GM18517 (cell line): Measurements from ENCODE around the gene IQCH.

Experiments
- ATAC-seq: cut with Tn5 transposase; IDR thresholded peaks from one replicate; pipeline ENCODE4 v1.9.1; 2021; ENCODE audit warnings: mild to moderate bottlenecking, moderate library complexity; ENCODE audit not compliant: unreplicated experiment

The IQCH gene

DNA sequence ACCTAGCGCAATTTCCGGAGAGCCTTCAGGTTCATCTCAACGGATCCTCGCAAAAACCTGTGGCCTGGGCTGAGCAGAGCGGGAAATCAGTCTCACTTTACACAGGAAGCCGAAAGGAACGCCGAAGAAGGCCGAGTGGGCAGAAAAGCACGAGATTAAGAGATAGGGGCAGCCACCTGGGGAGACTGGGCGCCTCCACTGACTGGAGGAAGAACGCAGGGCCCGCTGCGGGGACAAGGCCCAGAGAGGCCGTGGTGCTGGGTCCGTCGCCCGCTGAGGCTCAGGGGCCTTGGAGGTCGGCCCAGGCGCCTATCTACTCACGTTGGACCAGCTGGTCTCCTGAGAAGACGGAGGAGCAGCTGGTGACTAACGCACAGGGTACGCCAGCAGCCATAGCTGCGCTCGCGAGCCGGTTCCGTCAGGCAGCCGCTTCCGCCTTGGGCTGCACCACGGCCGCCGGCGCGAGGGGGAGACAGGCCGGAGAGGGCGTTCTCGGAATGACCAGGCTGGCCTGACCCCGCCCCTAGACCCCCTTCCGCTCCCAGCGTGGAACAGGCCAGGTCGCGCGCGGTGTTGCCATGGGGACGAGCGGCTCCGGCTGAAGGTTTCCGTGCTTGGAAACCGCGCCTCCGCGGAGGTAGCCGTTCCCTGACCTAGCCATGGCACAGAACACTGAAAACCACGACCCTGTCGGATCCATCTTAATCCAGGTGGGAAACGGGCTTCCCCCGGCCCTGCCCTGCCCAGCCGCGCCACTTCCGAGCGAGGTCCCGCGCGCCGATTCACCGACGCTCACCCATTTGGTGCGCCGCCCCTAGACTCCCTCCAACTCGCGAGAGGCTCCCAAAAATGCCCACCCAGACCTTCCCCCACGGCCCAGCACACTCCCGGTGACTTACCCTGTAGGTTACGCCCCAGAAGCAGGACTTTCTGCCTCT is at the start of gene IQCH, which contains the start of gene AAGAB:
IQCH (plus strand) TSS at position 549 of the 938 bp plus-strand sequence; CDS start at position 660, 111 bp downstream.
AAGAB (minus strand) TSS at position 424 of the 938 bp plus-strand sequence; CDS start at position 394, 30 bp downstream.
- peak; percentile 95 for ATAC-seq

DNA sequence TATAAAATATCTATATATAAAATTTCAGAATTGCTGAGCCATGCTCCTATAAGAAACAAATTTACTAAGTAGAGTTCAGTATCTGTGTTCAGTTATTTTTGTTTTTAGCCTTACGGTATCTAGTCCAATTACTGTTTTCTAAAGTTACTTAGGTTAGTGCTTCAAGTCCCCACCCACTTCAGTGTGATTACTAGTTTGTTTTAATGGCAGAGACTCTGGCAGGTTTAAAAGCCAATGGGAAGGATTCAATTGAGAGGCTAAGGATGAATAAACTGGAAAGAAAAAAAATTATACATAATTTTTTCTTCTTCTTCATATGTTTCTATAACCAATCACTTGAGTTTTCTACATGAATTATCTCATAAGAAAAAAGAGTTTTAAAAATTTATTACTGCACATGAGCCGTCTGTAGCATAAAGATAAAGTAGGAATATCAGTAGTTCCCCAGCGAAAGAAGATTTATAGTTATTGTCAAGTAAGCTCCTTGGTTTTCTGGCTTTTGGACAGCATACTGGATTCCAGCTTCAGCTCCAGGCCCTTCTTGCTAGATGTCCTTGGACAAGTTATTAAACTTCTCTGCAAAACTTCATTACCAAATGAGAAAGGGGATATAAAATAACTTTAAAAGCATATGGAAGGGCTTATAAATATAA is 46.9 kb upstream of the IQCH start:
- ATAC-seq, result no peak

DNA sequence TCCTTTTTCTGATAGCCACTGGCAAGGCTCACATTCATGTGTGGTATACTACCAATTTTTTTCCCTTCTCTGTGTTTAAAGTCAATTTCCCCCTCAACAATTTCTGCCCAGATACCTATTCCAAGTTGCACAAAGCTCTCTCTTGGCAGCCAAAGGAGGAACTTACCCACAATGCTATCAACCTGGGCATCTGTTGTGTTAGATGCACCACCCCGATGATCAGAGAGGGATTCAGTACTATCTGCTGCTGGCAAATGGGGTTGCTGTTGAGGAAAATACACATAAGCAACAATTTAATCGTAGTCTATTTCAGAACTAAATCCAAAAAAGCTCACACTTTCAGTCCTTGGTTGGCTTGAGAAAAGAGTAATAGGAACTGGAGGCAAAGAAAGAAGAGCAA is 46.2 kb upstream of the IQCH start:
- ATAC-seq, result no peak

DNA sequence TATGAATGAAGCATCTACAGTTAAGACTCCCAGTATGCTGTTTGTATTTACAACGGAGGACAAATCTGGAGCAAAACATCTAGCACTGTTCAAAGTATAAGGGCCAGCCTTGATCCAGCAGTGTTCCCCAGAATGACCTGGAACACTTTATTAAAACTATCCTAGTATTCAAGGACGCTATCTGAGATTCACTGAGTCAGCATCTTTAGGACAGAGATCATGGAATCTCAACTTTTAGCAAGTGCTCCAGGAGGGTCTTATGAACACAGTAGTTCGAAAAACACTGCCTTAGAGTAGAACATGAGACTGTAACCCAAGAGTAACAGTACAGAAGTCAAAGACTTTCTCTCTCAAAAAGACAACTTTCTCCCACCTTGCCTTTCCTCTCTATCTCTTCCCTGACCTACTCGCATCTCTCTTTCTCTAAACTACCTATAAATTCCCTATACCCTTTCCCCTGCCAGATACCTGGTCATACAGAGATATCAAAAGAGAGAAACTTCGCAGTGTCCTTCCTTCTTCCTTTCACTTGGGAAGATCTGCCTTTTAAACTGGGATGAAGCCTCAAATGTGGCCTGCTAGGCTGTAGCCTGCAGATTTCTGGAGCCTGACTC is 43.9 kb upstream of the IQCH start:
- ATAC-seq, result no peak

DNA sequence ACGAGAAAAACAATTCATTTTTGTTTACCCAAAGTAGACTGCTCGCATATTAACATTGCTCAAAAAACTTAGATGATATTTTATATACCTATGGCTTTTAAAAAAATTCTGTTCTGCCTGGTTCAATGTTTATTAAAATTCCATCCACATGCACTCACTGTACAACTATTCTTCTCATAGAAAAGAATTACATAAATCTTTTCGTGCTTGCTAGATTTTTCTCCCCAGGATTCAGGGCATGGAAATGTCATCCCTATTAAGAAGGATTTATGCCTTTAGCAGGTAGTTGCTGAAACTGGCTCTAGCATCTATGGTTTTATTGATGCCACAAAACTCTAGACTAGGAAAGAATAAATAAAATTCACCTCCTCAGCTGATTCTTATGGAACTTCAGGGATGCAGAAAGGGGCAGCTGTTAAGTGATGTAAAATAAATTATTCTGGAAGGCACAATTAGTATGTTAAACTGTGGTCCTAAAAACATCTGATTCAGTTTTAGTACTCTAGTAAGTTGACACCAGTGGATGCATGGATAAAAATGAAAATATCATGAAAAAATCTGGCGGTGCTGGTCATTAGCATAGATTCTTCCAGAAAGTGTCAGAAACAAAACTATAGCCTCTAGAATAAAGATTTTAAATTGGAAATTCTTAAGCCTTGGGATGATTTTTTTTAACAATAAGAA is 41.8 kb upstream of the IQCH start:
- no peak for ATAC-seq

DNA sequence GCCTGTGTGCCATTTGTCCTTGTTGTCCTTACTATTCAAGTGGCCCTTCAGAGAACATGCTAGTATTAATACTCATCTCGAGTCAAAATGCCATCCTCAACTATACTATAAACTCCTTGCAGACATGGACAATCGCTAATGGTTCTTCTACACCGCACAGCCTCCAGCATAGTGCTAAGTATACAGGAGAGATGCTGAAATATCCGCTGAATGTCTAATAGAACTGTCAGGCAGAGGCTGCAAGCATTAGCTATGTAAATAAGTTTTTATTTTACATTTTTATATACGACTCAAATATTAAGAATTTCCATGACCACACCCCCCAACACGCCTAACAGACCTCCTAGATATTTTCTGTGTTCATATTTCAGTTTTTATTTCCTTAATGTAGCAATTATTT is 39.5 kb upstream of the IQCH start:
- no peak for ATAC-seq

DNA sequence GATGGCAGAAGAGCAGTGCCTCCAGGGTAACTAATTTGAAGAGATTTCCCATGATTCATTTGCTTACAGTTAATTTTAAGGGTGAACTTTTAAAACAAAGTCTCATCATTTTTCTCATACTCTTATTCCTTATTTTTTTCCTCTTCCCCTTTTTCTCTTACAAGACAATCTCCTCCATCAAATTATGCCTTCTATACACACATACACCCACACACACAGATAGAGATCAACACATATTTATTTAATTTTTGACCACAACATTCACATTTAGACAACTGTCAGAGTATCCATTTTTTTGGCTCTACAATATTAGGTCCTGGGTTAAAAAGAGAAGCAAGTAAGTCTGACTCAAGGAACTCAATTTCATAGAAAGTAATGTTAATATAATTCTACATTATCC is 37.7 kb upstream of the IQCH start:
- no peak for ATAC-seq

DNA sequence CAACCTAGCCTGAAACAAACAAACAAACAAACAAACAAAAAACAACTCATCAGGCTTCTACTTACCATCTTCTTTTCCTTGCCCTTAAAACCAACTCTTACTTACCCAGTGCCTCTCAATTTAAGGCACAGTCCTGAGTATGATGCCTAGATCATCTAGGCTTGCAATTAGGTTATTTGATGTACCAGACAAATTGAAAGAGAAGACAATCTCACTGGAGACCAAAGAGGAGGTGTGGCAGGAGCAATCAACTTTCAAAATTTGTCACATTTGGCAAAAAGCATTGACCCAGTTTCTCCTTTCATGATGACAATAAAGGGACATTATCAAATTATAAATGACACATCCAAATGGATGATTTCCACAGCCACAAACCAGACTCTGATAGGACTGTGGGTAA is 36.2 kb upstream of the IQCH start:
- no peak for ATAC-seq

DNA sequence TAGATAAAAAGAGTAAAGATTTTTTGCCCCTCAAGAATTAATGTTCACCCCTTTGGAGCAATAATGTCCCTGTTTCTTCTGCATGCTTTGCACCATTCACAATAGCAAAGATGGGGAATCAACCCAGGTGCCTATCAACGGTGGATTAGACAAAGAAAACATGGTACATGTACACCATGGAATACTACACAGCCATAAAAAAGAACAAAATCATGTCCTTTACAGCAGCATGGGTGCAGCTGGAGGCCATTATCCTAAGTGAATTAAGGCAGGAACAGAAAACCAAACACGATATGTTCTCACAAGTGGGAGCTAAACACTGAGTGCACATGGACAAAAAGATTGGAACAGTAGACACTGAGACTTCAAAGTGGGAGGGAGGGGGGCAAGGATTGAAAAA is 35.3 kb upstream of the IQCH start:
- no peak for ATAC-seq

DNA sequence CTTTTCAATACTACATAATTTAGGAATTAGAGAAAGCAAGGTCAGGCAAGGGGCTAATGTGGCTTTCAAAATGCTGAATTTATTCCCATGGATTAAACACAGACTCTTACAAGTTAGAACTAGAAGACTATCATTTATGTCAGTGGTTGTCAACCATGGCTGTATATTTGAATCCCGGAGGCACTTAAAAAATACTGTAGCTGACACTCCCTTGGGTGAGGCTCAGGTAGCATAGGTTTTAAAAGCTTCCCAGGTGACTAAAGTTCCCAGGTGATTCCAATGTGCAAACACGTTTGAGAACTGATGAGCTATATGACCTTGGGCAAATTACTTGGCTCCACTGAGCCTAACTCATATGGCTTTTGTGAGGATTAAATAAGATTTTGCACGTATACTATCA is 29.7 kb upstream of the IQCH start:
- ATAC-seq, result no peak

DNA sequence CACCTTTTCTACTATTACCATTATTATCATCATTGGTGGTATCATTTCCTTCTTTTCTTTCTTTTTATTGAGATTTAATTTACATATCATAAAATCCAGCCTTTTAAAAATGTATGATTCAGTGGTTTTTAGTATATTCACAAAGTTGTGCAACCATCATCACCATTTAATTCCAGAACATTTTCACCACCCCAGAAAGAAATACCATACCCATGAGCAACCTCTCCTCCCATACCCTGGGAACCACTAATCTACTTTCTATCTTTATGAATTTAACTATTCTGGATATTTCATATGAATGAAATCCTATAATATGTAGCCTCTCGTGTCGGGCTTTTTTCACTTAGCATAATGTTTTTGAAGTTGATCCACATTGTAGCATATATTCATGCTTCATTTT is 29.2 kb upstream of the IQCH start:
- no peak for ATAC-seq

DNA sequence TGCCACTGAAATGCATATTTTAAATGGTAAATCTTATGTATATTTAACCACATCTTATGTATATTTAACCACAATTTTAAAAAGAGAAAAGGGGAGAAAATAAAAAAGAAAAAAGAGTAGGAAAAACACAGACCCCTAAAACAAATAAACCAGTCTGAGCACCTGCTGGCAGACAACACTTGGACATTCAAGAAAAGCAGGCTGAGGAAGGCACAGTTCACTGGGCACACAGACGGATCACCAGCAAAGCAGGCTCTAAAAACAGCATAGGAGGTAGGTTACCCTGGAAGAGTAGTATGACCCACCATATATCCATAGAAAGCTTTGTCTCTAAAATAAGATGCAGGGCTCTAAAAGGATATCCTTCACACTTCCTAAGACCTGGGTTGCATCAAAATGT is 27.2 kb upstream of the IQCH start:
- no peak for ATAC-seq

DNA sequence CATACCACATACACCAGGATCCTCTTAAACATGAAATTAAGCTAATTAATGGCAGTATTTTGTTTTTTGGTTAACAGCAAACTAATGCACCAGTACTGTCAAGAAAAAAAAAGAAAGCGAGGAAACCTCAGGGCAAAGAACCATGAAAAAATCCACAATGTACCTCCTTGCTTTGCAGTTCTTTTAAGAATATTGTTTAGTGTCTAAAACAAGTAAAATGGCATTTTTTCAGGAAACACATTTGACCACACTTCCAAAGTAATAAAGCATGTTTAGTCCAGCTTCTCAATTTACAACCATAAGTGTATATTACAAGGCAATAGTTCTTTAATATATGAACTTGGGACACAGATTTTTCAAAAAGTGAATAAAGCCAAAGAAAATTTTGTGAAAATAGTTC is 26.7 kb upstream of the IQCH start:
- no peak for ATAC-seq

DNA sequence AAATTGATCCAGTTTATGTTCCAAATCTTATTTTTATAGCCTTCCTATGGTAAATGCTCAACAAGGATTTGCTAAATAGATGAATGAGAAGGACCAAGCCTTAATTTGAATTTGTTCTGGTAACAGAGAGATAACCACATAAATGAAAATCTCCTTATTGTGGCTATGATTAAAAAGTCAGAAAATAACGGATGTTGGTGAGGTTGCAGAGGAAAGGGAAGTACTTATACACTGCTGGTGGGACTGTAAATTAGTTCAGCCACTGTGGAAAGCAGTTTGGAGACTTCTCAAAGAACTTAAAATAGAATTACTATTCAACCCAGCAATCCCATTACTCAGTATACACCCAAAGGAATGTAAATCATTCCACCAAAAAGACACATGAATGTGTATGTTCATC is 26.3 kb upstream of the IQCH start:
- no peak for ATAC-seq

DNA sequence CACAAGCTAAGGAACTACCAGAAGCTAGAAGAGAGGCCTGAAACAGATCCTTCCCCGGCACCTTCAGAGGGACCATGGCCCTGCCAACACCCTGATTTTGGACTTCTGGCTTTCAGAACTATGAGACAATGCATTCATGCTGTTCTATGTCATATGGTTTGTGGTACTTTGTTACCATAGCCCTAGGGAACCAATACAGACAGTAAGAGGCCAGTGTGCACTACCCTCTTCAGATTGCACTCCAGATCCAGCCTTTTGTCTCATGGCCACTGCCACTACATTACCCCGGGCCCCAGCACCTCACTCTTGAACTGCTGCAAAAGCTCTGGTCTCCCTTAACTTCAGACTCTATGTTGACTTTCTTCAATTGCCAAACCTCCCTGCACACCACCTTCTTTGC is 24.1 kb upstream of the IQCH start:
- ATAC-seq, result no peak

DNA sequence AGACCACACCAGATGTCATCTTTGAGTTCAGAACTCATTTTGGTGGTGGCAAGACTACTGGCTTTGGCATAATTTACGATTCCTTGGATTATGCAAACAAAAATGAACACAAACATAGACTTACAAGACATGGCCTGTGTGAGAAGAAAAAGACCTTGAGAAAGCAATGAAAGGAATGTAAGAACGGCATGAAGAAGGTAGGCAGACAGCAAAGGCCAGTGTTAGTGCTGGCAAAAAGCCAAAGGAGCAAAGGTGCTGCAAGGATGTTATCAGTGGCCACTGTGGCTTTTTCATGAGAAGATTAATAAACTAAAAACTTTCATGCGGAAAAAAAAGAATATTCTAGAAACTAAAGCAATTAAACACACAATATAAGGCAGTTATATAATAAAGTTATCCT is 22.0 kb upstream of the IQCH start:
- ATAC-seq, result no peak

DNA sequence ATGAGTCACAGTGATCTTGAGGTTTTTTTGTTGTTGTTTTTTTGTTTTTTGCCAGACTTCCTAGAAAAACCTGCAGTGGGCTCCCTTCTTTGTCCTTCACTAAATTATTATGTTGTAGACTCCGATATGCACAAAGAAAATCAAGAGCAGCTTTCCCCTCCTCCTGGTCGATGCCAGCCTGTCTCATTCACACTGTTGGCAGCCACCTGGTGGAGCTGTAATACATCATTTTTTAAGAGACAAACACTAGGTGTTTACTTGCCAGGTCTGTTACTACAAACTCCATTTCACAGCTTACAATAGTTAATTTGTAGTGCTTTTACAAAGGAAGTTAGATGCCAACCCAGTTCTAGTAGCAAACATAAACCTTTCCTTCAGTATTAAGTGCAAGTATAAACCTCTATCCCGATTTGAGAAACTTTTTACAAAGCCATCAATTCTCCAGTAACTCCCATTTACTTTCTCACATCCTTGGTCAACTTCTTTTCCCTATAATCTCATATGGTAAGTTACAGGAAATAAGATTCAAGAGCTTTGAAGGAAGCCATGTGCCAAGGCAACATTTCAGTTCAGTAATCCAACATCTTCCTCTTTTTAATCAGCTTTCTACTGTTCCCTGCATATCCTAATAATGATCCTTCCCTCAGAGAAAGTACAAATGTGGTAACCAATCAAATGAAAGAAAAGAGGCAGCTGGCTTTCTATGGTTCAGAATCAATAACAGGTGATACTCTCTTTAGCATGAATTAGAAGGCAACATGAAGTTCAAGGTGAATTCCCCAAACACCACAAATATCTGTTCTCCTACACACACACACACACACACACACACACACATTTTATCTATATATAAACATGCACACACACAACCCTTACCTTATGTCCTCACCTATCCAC is 14.1 kb upstream of the IQCH start:
- peak; percentile 16 for ATAC-seq

DNA sequence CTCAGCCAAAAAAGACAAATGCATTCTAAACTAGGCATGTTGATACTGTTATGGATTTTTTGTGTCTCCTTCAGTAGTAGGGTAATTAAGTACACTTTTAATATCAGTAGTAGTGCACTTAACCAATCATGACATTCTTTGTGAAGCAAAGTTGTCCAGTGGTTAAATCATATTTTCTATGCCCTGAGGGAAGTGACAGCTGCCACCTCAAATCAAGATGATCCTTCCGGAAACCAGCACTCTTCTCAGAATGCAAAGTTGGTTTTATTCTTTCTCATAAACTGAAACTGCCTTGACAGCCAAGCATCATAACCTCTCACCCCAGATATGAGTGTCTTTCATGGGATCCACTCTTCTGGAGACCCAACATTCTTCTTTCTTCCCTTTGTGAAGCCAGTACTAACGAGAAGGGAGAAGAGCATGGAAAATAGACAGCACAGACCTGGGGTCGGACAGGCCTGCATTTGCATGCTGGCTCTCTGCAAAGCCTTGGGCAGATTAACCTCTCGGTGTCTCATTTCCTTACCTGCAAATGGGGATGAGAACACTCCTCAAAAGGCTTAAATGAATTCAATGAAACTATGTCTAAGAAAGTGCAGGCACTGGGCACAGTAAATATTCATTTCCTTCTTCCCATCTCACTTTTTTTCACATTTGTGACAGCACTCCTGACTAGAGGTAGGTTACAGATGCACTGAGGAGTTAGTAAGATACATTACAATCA is 13.3 kb upstream of the IQCH start:
- peak; percentile 80 for ATAC-seq

DNA sequence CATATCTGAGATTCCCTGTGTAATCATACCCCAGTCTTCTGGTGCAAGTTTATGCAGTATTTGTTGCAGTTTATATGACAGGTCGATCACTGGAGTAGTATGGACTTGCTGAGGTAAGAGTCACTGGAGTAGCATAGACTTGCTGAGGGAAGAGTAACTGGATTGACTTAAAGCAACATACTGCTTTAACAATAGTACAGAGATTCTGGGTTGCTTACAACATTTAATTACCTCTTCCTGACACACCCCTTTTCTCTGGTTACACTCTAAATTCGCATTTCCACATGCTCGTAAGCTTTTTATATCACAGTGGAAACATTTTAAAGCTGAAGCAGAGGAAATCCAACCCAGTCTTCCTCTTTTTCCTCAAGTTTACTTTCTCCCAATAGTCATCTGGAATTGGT is 11.9 kb upstream of the IQCH start:
- no peak for ATAC-seq
